Upper lobe of left lung (tissue), 4 donors: ENCODE measurements around the gene UCN2.

Experiments used
- POLR2A ChIP-seq, 4 donors: fragments of 450-650 bp; IDR thresholded peaks; one replicate each; pipeline ENCODE4 v1.5.1; 2016 to 2017; ENCODE audit warnings: antibody characterized with exemption in 4 of 4, mild to moderate bottlenecking in 2 of 4
- POLR2AphosphoS5 ChIP-seq, 2 donors: sonication (generic); formaldehyde crosslinking; IDR thresholded peaks; one replicate each; pipeline ENCODE4 v1.5.1; 2017; ENCODE audit warnings: antibody characterized with exemption in 2 of 2
- TF ChIP-seq, protein P1 (sequence below), 6 experiments: fragments of 450-650 bp in 4 of 6; fragments of 200-600 bp in 2 of 6; sonication (generic) in 2 of 6; IDR thresholded peaks; one replicate each; pipeline ENCODE4 v1.5.1; 2016 to 2019; ENCODE audit warnings: antibody characterized with exemption in 6 of 6

DNA sequence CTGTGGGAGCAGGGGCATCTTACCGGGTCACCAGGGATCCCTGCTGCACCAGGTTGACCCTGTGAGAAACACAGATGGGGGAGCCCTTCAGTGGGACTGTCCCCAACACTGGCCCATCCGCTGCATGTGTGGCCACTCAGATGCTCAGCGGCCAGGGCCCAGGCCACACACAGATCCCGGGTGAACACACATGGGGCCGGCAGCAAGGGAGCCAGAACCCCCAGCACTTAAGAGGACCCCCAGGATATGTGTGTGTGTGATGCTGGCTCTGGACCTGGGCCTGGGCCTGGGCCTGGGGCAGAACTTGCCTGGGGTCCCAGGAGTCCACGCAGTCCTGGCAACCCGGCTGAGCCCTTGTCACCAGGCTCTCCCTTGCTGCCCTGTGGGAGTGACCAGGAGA lies 4.9 kb upstream of the UCN2 start:
- TF ChIP-seq, protein P1, sequence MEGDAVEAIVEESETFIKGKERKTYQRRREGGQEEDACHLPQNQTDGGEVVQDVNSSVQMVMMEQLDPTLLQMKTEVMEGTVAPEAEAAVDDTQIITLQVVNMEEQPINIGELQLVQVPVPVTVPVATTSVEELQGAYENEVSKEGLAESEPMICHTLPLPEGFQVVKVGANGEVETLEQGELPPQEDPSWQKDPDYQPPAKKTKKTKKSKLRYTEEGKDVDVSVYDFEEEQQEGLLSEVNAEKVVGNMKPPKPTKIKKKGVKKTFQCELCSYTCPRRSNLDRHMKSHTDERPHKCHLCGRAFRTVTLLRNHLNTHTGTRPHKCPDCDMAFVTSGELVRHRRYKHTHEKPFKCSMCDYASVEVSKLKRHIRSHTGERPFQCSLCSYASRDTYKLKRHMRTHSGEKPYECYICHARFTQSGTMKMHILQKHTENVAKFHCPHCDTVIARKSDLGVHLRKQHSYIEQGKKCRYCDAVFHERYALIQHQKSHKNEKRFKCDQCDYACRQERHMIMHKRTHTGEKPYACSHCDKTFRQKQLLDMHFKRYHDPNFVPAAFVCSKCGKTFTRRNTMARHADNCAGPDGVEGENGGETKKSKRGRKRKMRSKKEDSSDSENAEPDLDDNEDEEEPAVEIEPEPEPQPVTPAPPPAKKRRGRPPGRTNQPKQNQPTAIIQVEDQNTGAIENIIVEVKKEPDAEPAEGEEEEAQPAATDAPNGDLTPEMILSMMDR (IDR thresholded peaks at IDR 0.05): no peak
- TF ChIP-seq POLR2A (IDR thresholded peaks at IDR 0.05): no peak
- TF ChIP-seq POLR2AphosphoS5 (IDR thresholded peaks at IDR 0.05): no peak
